PC-9 (cell line): ENCODE results near the gene TP53BP1.

Experiments used
- EZH2 ChIP-seq: fragments of 200-600 bp; sonication (generic); IDR thresholded peaks from 2 replicates; pipeline ENCODE4 v1.8.0; 2017; ENCODE audit warnings: antibody characterized with exemption, low read depth
- TF ChIP-seq, protein P1 (sequence below): fragments of 200-600 bp; sonication (generic); conservative IDR thresholded peaks from 2 replicates; pipeline ENCODE4 v1.6.1; 2017; ENCODE audit warnings: mixed run types, antibody characterized with exemption, mild to moderate bottlenecking, moderate library complexity

DNA sequence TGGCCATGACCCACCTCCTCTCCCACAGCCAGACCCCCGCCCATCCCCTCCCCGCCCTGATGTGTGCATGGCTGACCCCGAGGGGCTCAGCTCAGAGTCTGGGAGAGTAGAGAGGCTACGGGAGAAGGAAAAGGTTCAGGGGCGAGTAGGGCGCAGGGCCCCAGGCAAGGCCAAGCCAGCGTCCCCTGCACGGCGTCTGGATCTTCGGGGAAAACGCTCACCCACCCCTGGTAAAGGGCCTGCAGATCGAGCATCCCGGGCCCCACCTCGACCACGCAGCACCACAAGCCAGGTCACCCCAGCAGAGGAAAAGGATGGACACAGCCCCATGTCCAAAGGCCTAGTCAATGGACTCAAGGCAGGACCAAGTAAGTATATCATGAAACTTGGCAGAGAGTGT lies 36.2 kb upstream of the TP53BP1 start:
- TF ChIP-seq EZH2 = no peak
- TF ChIP-seq, protein P1, sequence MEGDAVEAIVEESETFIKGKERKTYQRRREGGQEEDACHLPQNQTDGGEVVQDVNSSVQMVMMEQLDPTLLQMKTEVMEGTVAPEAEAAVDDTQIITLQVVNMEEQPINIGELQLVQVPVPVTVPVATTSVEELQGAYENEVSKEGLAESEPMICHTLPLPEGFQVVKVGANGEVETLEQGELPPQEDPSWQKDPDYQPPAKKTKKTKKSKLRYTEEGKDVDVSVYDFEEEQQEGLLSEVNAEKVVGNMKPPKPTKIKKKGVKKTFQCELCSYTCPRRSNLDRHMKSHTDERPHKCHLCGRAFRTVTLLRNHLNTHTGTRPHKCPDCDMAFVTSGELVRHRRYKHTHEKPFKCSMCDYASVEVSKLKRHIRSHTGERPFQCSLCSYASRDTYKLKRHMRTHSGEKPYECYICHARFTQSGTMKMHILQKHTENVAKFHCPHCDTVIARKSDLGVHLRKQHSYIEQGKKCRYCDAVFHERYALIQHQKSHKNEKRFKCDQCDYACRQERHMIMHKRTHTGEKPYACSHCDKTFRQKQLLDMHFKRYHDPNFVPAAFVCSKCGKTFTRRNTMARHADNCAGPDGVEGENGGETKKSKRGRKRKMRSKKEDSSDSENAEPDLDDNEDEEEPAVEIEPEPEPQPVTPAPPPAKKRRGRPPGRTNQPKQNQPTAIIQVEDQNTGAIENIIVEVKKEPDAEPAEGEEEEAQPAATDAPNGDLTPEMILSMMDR = no peak
